ENCODE results near the gene HDAC9.

The HDAC9 gene

DNA sequence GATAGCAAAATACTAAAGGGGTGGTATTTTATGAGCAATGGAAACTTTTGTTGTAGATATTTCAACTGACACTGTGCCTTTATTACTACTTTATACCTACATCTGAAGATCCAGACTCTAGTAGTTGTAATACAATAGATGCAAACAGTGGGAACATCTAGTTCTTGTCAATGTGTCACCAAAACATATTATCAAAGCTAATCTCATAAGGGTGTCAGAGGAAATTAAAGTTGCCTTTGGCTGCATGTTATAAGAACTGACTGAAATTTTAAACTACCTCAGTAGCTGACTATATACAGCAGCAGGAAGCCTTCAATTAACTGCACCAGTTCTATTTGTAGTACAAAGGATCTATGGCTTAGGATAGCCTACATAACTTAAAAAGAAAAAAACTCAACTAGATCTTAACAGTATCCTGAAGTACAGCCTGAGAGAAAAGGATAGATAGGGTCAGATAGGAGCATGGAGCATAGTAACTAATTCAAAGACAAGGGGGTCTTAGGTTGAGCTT, 30.9 kb downstream of the HDAC9 start:
- no peak for DNase-seq

DNA sequence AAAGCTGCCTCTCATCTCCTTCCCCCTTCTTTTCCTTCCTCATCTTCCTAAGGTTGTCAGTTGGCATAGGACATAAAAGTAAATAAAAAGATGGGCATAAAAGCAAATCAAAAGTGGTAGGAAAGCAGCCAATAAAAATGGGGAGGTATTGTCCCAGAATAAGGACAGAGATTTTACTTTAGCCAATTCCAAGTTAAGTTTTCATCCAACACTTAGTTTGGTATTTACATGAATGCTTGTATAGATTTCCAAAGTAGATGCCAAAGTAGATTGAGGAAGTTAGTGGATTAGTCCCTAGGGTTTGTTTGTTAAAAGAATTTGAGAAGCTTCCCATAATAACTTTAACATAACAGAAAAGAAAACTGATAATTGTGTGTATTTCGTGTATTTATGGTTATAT, 33.7 kb downstream of the HDAC9 start:
- no peak for DNase-seq

DNA sequence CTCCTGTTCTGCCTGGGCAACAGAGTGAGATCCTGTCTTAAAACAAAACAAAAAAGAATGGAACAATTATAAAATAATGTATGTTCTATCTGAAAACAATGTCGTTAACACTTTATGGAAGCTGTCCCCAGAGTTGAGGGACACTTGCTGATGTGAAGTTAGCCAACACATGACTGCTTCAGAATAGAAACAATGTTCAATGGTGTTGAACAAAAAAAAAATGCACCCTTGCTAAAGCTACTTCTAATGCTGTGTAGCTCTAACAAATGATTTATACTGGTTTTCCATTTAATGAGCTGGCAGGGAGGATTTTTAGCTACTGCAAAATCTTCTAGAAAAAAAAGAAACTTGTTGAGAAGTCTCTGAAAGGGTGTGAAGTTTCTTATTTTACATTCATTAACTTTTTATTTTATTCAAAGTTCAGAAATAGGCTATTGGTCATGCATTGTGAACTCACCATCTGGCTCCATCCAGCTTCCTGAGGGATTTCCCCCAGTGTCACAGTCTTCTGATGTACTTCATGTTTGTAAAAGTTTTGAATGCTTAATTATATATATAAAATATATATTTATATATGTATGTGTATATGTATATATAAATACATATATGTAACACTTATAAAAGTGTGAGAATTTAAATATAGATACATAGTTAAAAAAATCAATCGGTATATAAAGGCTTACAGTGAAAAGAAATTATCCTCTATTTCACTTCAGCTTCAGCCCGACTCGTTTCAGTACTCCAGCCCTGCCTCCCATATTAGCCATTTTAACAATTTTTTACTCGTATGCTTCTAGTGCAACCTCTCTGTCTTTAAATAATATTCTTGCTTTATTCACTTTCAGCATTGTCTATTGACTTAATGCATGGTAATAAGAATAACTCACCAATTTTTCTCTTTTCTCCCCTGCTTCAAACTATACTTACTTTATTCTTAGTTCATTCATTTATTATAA, 35.0 kb downstream of the HDAC9 start:
- no peak for DNase-seq

DNA sequence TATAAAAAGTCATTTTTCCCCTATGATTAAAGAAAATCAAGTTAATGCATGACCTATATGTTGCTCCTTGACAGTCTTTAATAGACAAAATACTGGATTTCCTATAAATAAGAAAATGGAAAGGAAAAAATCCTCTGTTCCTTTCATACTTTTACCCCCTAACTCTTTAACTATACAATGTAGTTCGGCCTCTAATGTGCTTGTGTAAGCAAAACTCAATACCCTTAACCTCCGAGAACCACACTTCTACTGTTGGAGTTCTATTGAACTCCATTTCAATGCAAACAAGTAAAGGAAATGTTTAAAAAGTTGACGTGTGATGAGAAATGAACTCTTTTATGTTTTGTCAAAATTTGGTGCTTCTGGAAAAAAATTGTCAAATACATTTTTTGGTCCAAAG, 36.0 kb downstream of the HDAC9 start:
- no peak for DNase-seq

DNA sequence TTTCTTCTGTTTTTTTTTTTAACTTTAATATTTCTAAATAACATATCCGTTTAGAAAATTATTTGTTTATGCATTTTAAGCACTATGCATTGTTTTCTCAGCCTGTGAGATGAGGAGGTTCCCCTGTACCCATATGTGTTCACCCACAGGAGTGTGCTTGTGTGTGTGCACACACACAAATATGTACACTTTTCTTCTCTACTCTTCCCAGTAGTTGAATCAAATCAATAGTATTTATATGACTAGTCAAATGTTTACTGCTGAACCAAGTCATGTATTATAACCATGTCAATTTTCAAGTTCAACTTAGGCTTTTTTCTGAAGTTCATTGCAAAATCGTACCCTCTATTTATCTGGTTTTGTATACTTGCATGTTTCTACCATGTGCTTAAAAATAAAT, 37.3 kb downstream of the HDAC9 start:
- DNase-seq, result no peak

DNA sequence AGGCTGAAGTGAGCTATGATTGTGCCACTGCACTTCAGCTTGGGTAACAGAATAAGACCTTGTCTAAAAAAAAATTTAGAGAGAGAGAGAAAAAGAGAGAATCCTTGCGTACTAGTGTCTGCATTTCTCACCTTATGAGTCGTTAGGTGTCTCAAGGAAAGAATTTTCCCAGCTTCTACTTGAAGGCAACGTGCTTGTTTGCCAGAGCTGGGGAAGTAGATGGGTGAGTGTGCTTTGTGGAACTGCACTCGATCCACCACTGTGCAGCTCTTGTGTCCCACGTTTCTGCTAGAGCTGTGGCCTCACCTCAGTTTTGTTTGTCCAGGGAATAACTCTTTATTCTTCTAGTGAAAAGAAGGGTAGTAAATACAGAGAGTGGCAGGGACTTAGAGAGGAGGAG, 38.9 kb downstream of the HDAC9 start:
- DNase-seq, result no peak

DNA sequence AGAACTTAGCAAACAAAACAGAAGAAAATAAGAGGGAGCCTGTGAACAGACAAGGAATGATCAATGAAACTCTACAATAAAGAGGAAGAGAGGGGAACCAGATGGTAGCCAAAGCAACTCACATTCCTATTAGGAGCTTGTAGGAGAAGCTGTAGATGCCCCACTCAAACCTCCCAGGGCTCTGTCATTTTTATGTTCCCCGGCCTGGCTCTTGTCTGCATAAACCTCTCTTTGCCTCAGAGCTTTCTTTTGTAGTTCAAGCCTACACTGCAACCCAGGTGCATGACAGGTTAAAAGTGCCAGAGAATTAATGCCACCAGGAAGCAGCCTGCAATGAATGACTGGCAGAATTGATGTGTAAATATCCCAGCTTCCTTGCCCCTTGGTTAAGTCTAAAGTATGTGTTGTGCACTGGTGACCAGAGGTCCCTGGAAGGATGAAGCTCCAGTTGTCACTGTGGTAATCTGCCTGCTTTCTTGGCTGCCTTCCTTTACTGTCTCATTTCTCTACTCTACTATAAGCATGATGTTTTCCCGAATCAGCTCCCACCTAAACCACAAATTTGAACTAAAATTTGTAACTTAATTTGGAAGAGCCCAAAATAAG, 40.4 kb downstream of the HDAC9 start:
- no peak for DNase-seq

DNA sequence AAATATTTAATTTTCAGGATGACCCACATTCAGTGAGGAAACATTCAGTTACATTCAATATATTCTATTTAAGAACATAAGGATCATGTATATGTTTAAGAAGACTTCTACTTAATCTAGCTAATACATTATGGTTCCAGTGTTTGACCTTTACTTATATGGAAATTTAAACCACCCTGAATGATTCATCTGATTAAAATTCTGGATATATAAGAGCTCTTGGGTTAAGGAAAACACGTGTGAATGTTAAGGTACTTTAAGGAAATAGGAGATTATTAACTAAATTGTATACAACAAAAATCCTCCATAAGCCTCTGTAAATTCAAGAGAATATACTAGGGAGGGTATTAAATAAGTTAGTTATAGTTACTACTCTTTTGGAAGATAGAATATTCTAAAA, 40.9 kb downstream of the HDAC9 start:
- no peak for DNase-seq

DNA sequence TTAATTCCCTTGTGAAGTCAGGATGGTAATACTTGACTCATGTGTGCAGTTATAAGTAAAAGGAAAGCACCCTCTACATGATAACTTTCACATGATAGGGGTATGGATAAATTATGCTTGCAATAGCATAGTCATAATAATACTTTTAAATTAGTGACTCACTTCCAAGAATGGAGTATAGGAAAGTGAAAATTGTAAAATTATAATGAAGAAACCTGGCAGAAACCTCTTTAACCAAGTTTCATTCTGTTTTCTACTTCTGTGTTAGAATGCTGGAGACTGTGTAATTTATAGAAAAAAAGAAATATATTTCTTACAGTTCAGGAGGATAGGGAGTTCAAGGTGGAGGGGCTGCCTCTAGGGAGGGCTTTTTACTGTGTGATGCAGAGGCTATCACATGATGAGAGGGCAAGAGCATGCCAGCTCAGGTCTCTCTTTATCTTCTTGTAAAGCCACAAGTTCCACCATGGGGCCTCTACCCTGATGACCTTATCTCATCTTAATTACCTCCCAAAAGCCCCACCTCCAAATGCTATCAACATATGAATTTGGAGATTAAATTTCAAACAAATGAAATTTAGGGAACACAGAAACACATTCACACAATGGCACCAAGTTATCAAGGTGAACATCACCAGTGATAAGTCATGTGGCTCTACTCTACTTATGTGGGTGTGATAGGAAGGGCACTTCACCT, 43.2 kb downstream of the HDAC9 start:
- no peak for DNase-seq

DNA sequence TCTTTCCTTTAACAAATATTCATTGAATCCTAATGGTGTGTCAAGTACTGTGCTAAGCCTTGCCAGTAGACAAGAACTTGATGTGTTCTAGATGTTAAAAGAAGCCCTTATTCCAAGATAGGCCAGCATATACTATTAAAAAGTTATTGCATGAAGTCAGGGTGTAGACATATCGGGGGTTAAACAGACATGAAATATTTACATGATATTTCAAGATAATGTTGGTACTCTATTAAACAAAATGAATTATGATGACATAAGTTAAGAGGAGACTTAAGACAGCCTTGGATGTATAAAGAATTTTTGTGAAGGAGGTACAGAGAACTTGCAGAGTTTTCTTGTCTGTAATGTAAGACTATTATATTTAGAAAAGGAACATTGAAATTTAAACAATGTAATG, 44.8 kb downstream of the HDAC9 start:
- no peak for DNase-seq

DNA sequence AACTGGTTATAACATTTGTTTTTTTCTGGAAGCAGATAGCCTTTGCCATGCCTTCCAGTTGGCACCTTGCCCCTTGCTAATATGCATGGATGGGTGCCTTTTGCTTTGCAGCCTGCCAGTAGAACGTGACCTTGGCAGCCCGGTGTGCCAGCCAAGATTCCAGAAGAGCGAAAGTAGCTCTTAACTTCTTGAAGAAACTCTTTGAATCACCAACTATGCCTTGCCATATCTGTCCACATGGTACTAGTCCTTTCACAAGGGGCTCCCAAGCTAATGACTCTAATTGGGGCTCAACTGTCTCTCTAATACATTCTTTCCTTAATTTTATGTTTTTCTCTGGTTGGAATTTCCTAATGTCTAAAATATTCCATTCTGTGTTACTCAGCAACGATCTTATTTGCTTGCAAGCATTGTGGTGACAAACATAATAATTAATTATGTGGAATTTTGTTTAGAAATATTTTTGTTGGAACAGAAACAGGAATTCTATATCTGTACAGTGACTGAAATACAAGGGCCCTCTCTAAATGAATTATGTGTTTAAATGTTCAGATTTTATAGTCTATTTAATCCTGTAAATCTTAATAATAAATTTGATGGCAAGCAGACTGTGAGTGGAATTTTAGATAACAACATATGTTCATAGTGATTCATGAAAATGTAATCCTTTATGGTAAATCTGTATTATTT, 45.8 kb downstream of the HDAC9 start:
- DNase-seq, result no peak

DNA sequence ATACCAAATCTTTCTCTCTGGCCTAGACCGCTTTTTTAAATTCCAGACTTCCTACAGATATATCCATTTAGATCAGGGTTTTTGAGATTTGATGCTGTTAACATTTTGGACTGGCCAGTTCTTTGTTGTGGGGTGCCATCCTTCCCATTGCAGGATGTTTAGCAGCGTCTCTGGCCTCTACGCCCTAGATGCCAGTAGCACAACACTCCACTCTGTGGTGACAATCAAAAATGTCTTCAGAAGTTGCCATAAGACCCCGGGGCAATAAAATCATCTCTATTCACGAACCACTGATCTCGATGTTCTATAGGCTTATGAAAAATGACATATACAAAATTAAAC, 46.3 kb downstream of the HDAC9 start:
- DNase-seq, result no peak

DNA sequence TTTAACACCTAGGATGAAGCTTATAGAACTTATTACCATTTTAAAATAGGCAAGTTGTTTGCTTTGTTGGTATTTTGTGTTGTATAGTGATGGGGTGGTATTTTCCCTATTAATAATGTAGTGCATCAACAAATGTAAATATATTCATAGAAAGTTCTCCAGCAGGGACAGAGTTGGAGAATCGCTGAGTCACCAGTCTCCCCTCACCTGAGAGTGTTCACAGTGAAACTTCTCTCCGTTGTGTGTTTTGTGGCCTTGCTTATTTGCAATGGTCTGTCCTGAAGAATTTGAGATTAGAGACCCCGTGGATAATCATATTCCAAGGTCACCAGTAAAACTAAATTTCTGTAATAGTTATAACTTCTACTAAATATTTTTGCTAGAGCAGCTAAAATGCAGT, 51.0 kb downstream of the HDAC9 start:
- no peak for DNase-seq

DNA sequence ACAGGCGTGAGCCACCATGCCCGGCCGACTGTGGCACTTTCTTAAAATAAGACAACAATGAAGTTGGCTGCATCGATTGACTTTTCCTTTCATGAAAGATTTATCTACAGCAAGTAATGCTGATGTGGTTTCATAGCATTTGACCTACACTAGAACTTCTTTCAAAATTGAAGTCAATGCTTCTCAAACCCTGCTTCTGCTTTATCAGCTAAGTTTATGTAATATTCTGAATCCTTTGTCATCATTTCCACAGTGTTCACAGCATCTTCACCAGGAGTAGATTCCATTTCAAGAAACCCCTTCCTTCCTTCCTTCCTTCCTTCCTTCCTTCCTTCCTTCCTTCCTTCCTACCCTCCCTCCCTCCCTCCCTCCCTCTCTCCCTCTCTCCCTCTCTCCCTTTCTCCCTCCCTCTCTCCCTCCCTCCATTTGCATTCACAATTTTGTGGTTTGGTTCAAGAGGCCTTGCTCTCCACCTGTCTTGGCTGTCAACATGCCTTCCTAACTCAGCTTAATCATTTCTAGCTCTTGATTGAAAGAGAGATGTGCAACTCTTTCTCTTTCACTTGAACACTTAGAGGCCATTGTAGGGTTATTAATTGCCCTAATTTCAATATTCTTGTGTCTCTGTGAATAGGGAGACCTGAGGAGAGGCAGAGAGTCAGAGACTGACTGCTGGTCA, 52.1 kb downstream of the HDAC9 start:
- no peak for DNase-seq

DNA sequence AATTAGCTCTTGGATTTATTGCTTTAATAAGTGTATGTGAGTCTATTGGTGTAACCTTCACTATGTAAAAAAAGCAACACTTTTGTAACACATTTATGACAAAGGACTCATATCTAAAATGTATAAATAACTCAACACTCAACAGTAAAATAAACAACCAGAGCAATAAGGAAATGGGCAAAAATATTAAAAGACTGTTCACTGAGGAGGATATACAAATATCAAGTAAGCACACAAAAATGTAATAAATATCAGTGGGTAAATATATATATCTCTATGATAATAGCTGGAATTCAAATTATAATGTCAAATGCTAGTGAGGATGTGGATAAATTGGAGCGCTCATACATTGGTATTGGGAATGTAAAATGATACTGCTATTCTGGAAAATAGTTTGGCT, 53.0 kb downstream of the HDAC9 start:
- DNase-seq, result no peak

DNA sequence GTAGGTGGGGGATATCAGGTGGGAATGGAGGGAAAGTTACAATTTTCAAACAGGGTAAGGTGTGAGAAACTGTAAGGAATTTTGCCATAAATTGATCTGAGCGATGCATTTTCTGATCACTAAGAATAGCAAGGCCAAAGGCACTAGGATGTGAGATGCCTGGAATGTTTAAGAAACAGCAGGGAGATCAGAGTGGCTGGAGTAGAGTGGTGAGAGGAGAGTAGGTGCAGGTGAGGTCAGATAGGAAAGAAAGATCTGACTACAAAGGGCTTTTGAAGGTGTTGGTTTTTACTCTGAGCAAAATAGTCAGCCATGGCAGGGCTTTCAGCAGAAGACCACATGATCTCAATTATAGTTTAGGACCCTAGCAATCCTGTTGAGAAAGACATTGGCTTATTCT, 55.0 kb downstream of the HDAC9 start:
- DNase-seq, result no peak

DNA sequence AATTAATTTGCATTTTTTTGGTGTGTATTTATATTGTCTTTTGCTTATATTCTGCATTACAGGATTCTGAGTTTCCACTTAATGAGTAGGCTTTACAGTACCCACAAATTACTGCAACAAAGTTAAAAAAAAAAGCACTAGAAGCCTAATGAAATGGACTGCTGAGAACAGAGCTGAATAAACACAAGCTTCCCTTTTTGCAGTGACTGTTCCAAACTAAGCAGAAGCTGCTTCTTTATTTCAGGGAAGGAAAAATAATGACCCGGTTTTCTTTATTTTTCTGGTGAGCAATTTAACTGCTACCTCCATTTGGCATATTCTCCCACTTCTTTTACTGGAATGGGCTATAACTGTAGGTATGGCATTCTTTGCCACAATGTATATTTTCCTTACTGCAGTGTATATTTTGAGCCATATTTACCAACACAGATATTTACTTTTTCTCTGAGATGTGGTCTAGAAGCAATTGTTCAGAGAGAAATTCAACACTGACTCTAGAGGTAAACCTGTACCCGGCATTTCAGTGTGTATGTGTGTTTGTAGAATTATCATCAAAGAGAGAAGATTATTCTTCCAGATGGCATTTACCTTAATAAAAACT, 56.9 kb downstream of the HDAC9 start:
- no peak for DNase-seq

DNA sequence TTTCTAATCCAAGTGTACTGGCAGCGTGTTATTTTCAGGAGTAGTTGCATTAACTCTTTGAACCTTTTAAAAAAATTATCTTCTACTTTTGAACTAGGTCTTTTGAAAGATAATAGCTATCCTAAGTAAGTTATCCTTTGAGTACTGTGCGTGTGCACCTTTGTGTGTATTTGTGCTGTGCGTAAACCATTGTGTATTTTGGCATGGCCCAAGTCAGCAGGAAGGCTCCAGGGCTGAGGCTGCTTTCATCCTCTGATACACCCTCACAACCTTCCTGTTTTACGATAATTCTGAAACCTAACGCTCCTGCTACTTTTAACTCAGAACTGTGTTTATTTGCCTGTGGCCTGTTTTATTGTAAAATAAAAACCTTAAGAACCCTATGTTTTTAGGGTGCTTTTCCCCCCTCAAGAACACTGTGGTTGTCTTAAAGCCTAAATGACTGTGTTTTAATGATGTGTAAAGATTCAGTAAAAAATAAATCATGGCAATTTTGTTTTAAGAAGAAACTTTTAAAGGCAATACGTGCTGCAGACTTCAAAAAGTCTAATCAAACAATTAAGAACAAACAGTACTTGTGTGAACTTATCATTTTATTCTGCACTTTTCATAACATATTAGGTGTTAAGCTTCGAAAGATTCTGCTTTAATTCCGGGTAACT, 57.5 kb downstream of the HDAC9 start:
- DNase-seq, result no peak

DNA sequence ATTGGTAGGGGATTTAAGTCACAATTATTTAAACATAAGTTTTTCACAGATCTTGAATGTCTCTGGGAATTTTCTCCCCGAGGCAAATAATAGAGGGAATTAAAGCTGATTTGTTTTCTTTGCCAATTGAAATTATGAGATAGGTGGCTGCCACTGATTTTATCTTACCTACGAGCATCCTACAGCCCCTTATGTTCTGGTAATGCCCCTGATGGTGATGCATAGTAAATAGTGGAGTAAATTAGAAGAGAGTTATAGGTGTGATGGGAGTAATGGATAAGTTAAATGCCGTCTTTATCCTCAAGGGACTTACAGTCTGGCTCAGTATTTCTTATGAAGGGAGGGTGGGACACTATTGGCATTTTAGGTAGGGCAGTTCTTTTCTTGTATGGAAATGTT, 58.1 kb downstream of the HDAC9 start:
- DNase-seq, result no peak

DNA sequence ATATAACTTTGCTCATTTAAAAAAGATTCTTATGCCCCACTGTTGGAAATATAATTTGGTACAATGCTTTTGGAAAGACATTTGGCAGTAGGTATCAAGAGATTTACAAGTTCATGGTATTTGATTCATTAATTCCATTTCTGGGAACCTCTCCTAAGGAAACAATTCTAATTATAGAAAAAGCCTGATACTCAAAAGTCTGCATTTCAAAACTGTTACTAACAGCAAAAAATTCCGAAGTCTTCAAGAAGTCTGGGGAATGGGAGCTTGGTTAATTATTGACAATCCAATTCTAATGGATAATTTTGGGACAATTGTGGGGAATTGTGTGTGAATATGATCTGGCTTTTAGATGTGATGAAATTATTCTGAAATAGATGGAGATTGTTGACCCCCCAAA, 59.6 kb downstream of the HDAC9 start:
- DNase-seq, result no peak

DNA sequence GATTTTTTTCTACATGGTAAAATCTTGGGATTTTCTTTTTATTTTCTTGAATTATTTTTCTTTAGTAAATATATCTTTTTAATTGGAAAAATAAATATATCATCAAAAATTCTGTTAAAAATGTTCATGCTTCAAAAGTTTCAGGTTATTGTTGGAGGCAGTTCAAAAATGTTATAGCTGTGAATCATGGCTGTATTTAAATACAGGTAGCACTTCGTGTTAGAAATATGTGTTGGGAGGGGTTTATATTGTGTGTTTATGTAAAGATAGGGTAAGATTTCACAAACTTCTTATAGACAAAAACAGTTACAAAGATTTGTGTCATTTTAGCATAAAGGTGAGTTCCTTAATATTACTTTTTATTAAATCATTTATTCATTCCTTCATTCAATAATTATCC, 60.4 kb downstream of the HDAC9 start:
- DNase-seq, result no peak

DNA sequence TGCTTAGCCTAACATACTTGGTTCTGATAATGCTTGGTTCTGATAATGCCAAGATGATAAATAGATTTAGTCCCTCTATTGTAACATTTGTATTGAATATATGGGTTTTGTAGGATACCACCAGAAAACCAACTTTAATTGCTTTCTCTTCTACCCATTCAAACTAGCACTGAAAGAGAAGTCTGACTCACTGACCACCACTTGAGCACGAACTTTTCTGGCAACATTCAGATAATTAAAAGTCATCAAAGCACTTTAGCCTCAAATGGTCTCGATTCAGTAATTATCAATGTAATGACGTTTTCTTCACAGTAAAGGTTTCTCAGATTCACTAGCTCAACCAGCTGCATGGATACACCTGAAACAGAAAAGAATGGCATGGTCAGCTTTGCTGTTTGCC, 63.0 kb downstream of the HDAC9 start:
- DNase-seq, result no peak
